Esophagus squamous epithelium (tissue), 5 donors: ENCODE data around the gene ADAMTS3. TPM values are rescaled to one million over a fixed set of nuclear protein-coding genes. Genes with fewer than 3 reads are reported as not detected.

Source experiments
- DNase-seq: peaks from one replicate; lab custom pipeline; 2025; lab: John Stamatoyannopoulos, UW
- H3K27ac ChIP-seq, 4 donors: fragments of 200-600 bp; sonication (generic); one replicate each; pipeline ENCODE4 v1.5.1; 2016 to 2019; ENCODE audit warnings: mild to moderate bottlenecking in 1 of 4
- H3K27me3 ChIP-seq, 4 donors: fragments of 200-600 bp; sonication (generic); 1 replicate in 3 of 4; 2 replicates in 1 of 4; pipeline versions ENCODE4 v1.5.1 to v1.6.0; 2017 to 2021; ENCODE audit warnings: antibody characterized with exemption in 1 of 4
- H3K36me3 ChIP-seq, 3 donors: fragments of 200-600 bp; sonication (generic); one replicate each; pipeline ENCODE4 v1.5.1; 2016 to 2019
- H3K4me1 ChIP-seq, 3 donors: fragments of 200-600 bp; sonication (generic); one replicate each; pipeline ENCODE4 v1.5.1; 2017 to 2019
- H3K4me3 ChIP-seq, 4 donors: fragments of 200-600 bp; sonication (generic); 1 replicate in 3 of 4; 2 replicates in 1 of 4; pipeline ENCODE4 v1.5.1; 2016 to 2019; ENCODE audit warnings: mild to moderate bottlenecking in 2 of 4, moderate library complexity in 1 of 4
- H3K9me3 ChIP-seq, 3 donors: fragments of 200-600 bp; sonication (generic); one replicate each; pipeline ENCODE4 v1.5.1; 2016 to 2019
- POLR2A ChIP-seq, 4 donors: fragments of 450-650 bp; IDR thresholded peaks; one replicate each; pipeline ENCODE4 v1.6.1; 2017; ENCODE audit warnings: antibody characterized with exemption in 4 of 4, mild to moderate bottlenecking in 4 of 4, moderate library complexity in 3 of 4
- WGBS, 2 donors: methylation state at CpG; one replicate each; pipeline ENCODE4 v1.1.5; 2018; 5-methylcytosine and 5-hydroxymethylcytosine counted together
- intact Hi-C: fragments of 100-400 bp; cut with DNase I; formaldehyde crosslinking; loops from one replicate; pipeline ENCODE4 v1.15.0; 2022
- total RNA-seq, 4 donors: library from RNA; depleted of rRNA; stranded (reverse); fragments of >200 nt; gene quantifications; one replicate each; pipeline ENCODE4 v1.1.0, GENCODE V29; 2016
- TF ChIP-seq, protein P1 (sequence below), 6 experiments: fragments of 450-650 bp in 4 of 6; fragments of 200-600 bp in 2 of 6; sonication (generic) in 2 of 6; IDR thresholded peaks; one replicate each; pipeline ENCODE4 v1.5.1; 2016 to 2019; ENCODE audit warnings: antibody characterized with exemption in 6 of 6, mild to moderate bottlenecking in 4 of 6, moderate library complexity in 4 of 6
- donor health status: DM: yes; HTN: yes; CAD: no.

The ADAMTS3 gene
- total RNA-seq, 4 donors from 2014 or later: 0.15 to 0.57 (median 0.18) TPM; not detected in 1

- Histone ChIP-seq H3K27me3 (no peaks in the 10 kb centered on the region), H3K9me3 (no peaks in the 10 kb centered on the region), H3K27ac (no peak overlapping the region), H3K4me3 (no peak overlapping the region), H3K36me3 (no peaks in the 10 kb centered on the region), H3K4me1 (no peaks in the 10 kb centered on the region)
- WGBS, 2 donors: 61 to 71% methylated on average over 1 of the region's 1 CpG
- TF ChIP-seq, protein P1, sequence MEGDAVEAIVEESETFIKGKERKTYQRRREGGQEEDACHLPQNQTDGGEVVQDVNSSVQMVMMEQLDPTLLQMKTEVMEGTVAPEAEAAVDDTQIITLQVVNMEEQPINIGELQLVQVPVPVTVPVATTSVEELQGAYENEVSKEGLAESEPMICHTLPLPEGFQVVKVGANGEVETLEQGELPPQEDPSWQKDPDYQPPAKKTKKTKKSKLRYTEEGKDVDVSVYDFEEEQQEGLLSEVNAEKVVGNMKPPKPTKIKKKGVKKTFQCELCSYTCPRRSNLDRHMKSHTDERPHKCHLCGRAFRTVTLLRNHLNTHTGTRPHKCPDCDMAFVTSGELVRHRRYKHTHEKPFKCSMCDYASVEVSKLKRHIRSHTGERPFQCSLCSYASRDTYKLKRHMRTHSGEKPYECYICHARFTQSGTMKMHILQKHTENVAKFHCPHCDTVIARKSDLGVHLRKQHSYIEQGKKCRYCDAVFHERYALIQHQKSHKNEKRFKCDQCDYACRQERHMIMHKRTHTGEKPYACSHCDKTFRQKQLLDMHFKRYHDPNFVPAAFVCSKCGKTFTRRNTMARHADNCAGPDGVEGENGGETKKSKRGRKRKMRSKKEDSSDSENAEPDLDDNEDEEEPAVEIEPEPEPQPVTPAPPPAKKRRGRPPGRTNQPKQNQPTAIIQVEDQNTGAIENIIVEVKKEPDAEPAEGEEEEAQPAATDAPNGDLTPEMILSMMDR (IDR thresholded peaks at IDR 0.05): no peak
- TF ChIP-seq POLR2A (IDR thresholded peaks at IDR 0.05): no peak
- intact Hi-C loops: no loop called here
- DNase-seq: no peak
Measured at GRCh38 chr4:72538006-72538405, 31.0 kb downstream of the ADAMTS3 start.

- H3K27me3 ChIP-seq: no peaks in the 10 kb centered on the region
- H3K36me3 ChIP-seq: no peaks in the 10 kb centered on the region
- H3K4me3 ChIP-seq: no peak overlapping the region
- 95 to 96% methylated on average over 1 of the region's 1 CpG for WGBS, 2 donors
- peaks cover 0 to 3% (median 0%) of the 10 kb centered on the region in 3 donors for H3K4me1 ChIP-seq
- no peak for DNase-seq
- H3K9me3 ChIP-seq: no peaks in the 10 kb centered on the region
- intact Hi-C loops: no loop called here
- no peak overlapping the region for H3K27ac ChIP-seq
- no peak for TF ChIP-seq POLR2A (IDR thresholded peaks at IDR 0.05)
- TF ChIP-seq, protein P1 (IDR thresholded peaks at IDR 0.05): no peak
Measured at GRCh38 chr4:72536443-72536842, 32.6 kb downstream of the ADAMTS3 start.

DNA sequence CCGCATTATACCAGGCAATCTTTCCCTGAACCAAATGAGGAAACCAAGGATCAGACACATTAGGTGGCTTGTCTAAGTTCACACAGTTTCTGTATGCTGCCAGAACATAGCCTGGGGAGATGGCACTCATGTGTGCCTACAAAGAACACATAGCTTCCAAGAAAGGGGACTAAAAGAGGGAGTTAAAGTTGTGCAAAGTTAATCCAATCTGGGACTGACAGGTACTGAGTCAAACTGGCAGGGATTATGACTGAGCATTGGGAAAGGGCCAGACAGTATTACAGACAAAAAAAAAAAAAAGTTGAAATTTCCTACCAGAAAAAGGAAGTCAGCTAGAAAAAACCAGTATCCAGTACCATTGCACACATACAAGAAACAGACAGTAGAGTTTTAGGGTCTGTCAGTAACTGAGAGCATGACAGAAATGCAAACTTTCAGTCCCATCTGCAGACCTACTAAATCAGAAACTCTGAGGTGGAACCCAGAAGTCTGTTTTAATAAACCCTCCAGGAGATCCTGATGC is 37.2 kb downstream of the ADAMTS3 start:
- H3K27ac ChIP-seq: no peak overlapping the region
- WGBS, 2 donors: 67 to 69% methylated on average over 1 of the region's 1 CpG
- H3K9me3 ChIP-seq: no peaks in the 10 kb centered on the region
- TF ChIP-seq POLR2A (IDR thresholded peaks at IDR 0.05): no peak
- TF ChIP-seq, protein P1 (IDR thresholded peaks at IDR 0.05): no peak
- no peak for DNase-seq
- peaks cover 0 to 8% (median 0%) of the 10 kb centered on the region in 3 donors for H3K4me1 ChIP-seq
- H3K27me3 ChIP-seq: no peaks in the 10 kb centered on the region
- H3K4me3 ChIP-seq: no peak overlapping the region
- H3K36me3 ChIP-seq: no peaks in the 10 kb centered on the region
- intact Hi-C loops: no loop called here

DNA sequence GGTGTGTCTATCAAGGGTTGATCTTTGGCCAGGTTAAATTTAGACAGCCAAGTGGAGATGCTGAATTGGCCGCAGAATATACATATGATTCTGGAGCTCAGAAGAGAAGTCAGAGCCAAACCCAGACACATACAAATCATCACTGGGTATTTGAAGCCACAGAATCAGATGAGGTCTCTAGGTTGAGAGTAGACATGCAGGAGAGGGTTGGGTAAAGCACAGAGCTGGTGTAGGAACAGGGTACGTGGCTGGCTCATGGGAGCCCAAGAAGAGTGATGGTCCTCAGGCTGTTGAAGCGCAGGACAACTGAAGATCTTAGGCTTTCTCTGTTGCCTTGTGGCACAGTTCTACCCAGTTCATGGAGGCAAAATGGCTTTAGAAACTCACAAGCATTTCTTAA is 37.7 kb downstream of the ADAMTS3 start:
- WGBS, 2 donors: 90 to 100% methylated on average over 3 of the region's 3 CpGs
- Histone ChIP-seq H3K27me3 (no peaks in the 10 kb centered on the region), H3K36me3 (no peaks in the 10 kb centered on the region), H3K4me1 (peaks cover 0 to 8% (median 0%) of the 10 kb centered on the region in 3 donors), H3K4me3 (no peak overlapping the region), H3K9me3 (no peaks in the 10 kb centered on the region), H3K27ac (no peak overlapping the region)
- TF ChIP-seq POLR2A (IDR thresholded peaks at IDR 0.05): no peak
- TF ChIP-seq, protein P1 (IDR thresholded peaks at IDR 0.05): no peak
- intact Hi-C loops: no loop called here
- DNase-seq: no peak

DNA sequence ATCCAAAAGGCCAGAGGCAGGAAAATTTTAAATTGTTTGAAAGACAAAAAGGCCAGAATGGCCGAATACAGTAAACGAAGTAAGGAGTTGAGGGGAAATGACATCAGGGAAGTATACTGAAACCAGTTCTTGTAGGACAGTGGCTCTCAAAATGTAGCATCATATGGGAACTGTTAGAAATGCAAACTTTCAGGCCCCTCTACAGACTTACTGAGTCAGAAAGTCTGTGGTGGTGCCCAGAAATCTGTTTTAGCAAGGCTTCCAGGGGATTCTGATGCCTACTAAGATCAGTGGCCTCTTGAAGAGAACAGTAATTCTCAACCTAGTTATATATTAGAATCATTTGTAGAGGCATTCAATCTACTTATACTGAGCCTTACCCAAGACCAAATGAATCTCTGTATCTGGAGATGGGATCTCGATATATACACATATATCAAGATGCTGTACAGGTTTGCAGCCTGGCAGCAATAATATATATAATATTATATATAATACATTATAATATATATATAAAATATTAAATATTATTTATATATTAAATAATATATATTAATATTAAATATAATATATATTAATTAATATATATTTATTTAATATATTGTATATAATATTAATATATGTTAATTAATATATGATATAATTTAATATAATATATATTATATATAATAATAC is 39.7 kb downstream of the ADAMTS3 start:
- intact Hi-C loops: no loop called here
- H3K9me3 ChIP-seq: no peaks in the 10 kb centered on the region
- H3K36me3 ChIP-seq: no peaks in the 10 kb centered on the region
- no peaks in the 10 kb centered on the region for H3K27me3 ChIP-seq
- no peak overlapping the region for H3K27ac ChIP-seq
- TF ChIP-seq, protein P1 (IDR thresholded peaks at IDR 0.05): no peak
- no peak for TF ChIP-seq POLR2A (IDR thresholded peaks at IDR 0.05)
- no peak overlapping the region for H3K4me3 ChIP-seq
- WGBS, 2 donors: 88 to 90% methylated on average over 3 of the region's 3 CpGs
- no peak for DNase-seq
- peaks cover 0 to 18% (median 0%) of the 10 kb centered on the region in 3 donors for H3K4me1 ChIP-seq
